HepG2 (cell line): ENCODE data around the gene LOXL3. TPM values are rescaled to one million over a fixed set of nuclear protein-coding genes. Genes with fewer than 3 reads are reported as not detected.

Experiments used
- ATAC-seq: fragments of 200-7000 bp; cut with Tn5 transposase; 3 replicates; pipeline ENCODE4 v1.9.1; 2020; ENCODE audit warnings: mild to moderate bottlenecking, moderate library complexity
- BruUV-seq: library from RNA; stranded (reverse); fragments of 400-500 nt; replicated peaks from 2 replicates; lab custom pipeline; 2021; lab: Mats Ljungman, UMichigan
- CTCF ChIA-PET: fragments of 300-600 bp; formaldehyde crosslinking; extraction: SDS; loops from one replicate; lab custom pipeline; 2021; ENCODE audit warnings: low total read pairs, inconsistent platforms, low intra/inter-chr PET ratio; lab: Yijun Ruan, JAX
- POLR2A ChIA-PET: fragments of 350-600 bp; sonication (Branson Sonifier 250); formaldehyde crosslinking; loops from one replicate; lab custom pipeline; 2020; ENCODE audit warnings: antibody characterized with exemption, inconsistent platforms; lab: Yijun Ruan, JAX
- DNase-seq: peaks from one replicate; pipeline ENCODE4 v3.0.0-alpha.2; 2015; ENCODE audit warnings: low spot score
- FAIRE-seq: peaks from 3 replicates; lab custom pipeline; 2011; peaks lifted over from hg19 to GRCh38; lab: Jason Lieb, UNC
- H2AFZ ChIP-seq: one replicate; pipeline ENCODE4 v1.6.1; 2011; ENCODE audit warnings: low read length, inconsistent platforms
- H3K27ac ChIP-seq: fragments of 300-600 bp; 3 replicates; pipeline ENCODE4 v1.8.0; 2011; ENCODE audit warnings: mixed run types, mild to moderate bottlenecking, mixed read lengths, low read length, inconsistent platforms; ENCODE audit not compliant: insufficient read depth; ENCODE audit errors: extremely low read length
- H3K27me3 ChIP-seq, 2 experiments: fragments of 200-600 bp in 1 of 2; 2 replicates in 1 of 2; 3 replicates in 1 of 2; pipeline versions ENCODE4 v1.6.0 to v1.8.0; 2011; ENCODE audit warnings: low read length in 2 of 2, mild to moderate bottlenecking in 2 of 2, moderate library complexity in 2 of 2, inconsistent platforms in 1 of 2; ENCODE audit not compliant: insufficient read depth in 2 of 2, control insufficient read depth in 1 of 2
- H3K36me3 ChIP-seq, 2 experiments: fragments of 200-600 bp in 1 of 2; replicated peaks in 1 of 2; 2 replicates in 1 of 2; 3 replicates in 1 of 2; pipeline versions ENCODE4 v1.5.1 to v1.8.0; 2011; ENCODE audit warnings: low read length in 2 of 2, inconsistent platforms in 1 of 2; ENCODE audit not compliant: insufficient read depth in 2 of 2, control insufficient read depth in 1 of 2
- H3K4me1 ChIP-seq: 2 replicates; pipeline ENCODE4 v1.5.1; 2012; ENCODE audit warnings: low read length, inconsistent platforms; ENCODE audit not compliant: insufficient read depth
- H3K4me2 ChIP-seq: 2 replicates; pipeline ENCODE4 v1.6.0; 2011; ENCODE audit warnings: low read depth, low read length, inconsistent platforms
- H3K4me3 ChIP-seq, 3 experiments: fragments of 200-600 bp in 1 of 3; sonication (generic), shearing (Covaris generic) in 1 of 3; replicated peaks in 1 of 3; 2 replicates each; pipeline ENCODE4 v1.5.1; 2011 to 2016; ENCODE audit warnings: low read length in 3 of 3, inconsistent platforms in 2 of 3, low read depth in 2 of 3, mild to moderate bottlenecking in 2 of 3, control low read depth in 1 of 3, mixed read lengths in 1 of 3; ENCODE audit not compliant: insufficient read depth in 1 of 3
- H3K79me2 ChIP-seq: one replicate; pipeline ENCODE4 v1.6.1; 2011; ENCODE audit warnings: low read length, inconsistent platforms; ENCODE audit not compliant: insufficient read depth
- H3K9ac ChIP-seq: 2 replicates; pipeline ENCODE4 v1.6.0; 2011; ENCODE audit warnings: mild to moderate bottlenecking, low read depth, low read length, inconsistent platforms; ENCODE audit not compliant: insufficient read depth
- H3K9me3 ChIP-seq: 2 replicates; pipeline ENCODE4 v1.5.1; 2012; ENCODE audit warnings: mild to moderate bottlenecking, low read length
- H4K20me1 ChIP-seq: 2 replicates; pipeline ENCODE4 v1.6.0; 2011; ENCODE audit warnings: inconsistent platforms, mild to moderate bottlenecking, low read length, moderate library complexity; ENCODE audit not compliant: insufficient read depth
- POLR2A ChIP-seq, 2 experiments: IDR thresholded peaks; 2 replicates each; pipeline ENCODE4 v1.6.1; 2011; ENCODE audit warnings: low read depth in 2 of 2, low read length in 2 of 2, mild to moderate bottlenecking in 1 of 2, moderate library complexity in 1 of 2; ENCODE audit not compliant: insufficient read depth in 1 of 2
- POLR2AphosphoS5 ChIP-seq: IDR thresholded peaks from 2 replicates; pipeline ENCODE4 v1.6.1; 2012; ENCODE audit warnings: low read depth, low read length
- PRMT3 ChIP-seq: sonication (generic); formaldehyde crosslinking; IDR thresholded peaks from 2 replicates; pipeline ENCODE4 v1.8.1; 2022; ENCODE audit warnings: low read depth, mild to moderate bottlenecking, moderate library complexity, missing genetic modification reagents, borderline replicate concordance
- SAP130 ChIP-seq: IDR thresholded peaks from 2 replicates; pipeline ENCODE4 v1.6.1; 2016; ENCODE audit warnings: low read depth
- SOX13 ChIP-seq, 3 experiments: fragments of 450-650 bp in 1 of 3; sonication (generic) in 1 of 3; formaldehyde crosslinking in 1 of 3; IDR thresholded peaks in 2 of 3; conservative IDR thresholded peaks in 1 of 3; 2 replicates each; pipeline versions ENCODE4 v1.5.0 to v1.6.1; 2016 to 2020; ENCODE audit warnings: antibody characterized with exemption in 1 of 3, mild to moderate bottlenecking in 1 of 3, missing compliant biosample characterization in 1 of 3, missing genetic modification reagents in 1 of 3, moderate library complexity in 1 of 3
- ZNF296 ChIP-seq: sonication (generic); formaldehyde crosslinking; conservative IDR thresholded peaks from 2 replicates; pipeline ENCODE4 v1.5.0; 2020; ENCODE audit warnings: mild to moderate bottlenecking, missing genetic modification reagents
- ZNF891 ChIP-seq: sonication (generic); formaldehyde crosslinking; IDR thresholded peaks from 2 replicates; pipeline ENCODE4 v1.5.0; 2020; ENCODE audit warnings: mild to moderate bottlenecking, missing genetic modification reagents
- WGBS: methylation state at CpG from one replicate; pipeline ENCODE4 v1.1.6; 2017; ENCODE audit warnings: low lambda C conversion rate; 5-methylcytosine and 5-hydroxymethylcytosine counted together
- in situ Hi-C: cut with HindIII; loops from 2 replicates; pipeline ENCODE4 v1.10.0; 2017; ENCODE audit warnings: low pct_unique_long_range_greater_than_20kb; ENCODE audit not compliant: extremely low pct_ligation_motif_present
- intact Hi-C: fragments of 100-400 bp; cut with micrococcal nuclease; formaldehyde crosslinking; loops from one replicate; pipeline ENCODE4 v1.10.0; 2022; ENCODE audit not compliant: unreplicated experiment
- polyA plus RNA-seq, 8 experiments: library from polyadenylated mRNA; depleted of rRNA in 3 of 8; stranded (reverse) in 7 of 8; unstranded in 1 of 8; fragments of >200 nt; fragmentation: Illumina TruSeq in 4 of 8; extraction: Trizol in 4 of 8; gene quantifications; 2 replicates each; pipeline versions ENCODE4 v1.2.1 to v1.2.3, GENCODE V29; 2011 to 2016; ENCODE audit warnings: low read depth in 4 of 8, missing spikeins in 1 of 8, mixed read lengths in 1 of 8; ENCODE audit not compliant: insufficient read depth in 1 of 8
- total RNA-seq, 5 experiments: library from RNA; depleted of rRNA; stranded (reverse); fragments of >200 nt; fragmentation: Illumina TruSeq; extraction: Trizol; gene quantifications; 2 replicates each; pipeline ENCODE4 v1.2.3, GENCODE V29; 2016; ENCODE audit warnings: low read depth in 1 of 5
- TF ChIP-seq, protein P1 (sequence below): sonication (generic); formaldehyde crosslinking; IDR thresholded peaks from 2 replicates; pipeline ENCODE4 v1.5.1; 2020; ENCODE audit warnings: missing genetic modification reagents, mild to moderate bottlenecking, borderline replicate concordance
- TF ChIP-seq, protein P2 (sequence below): sonication (generic); formaldehyde crosslinking; IDR thresholded peaks from 2 replicates; pipeline ENCODE4 v1.8.0; 2022; ENCODE audit warnings: low read depth, missing genetic modification reagents

The LOXL3 gene
- total and polyA plus RNA-seq, 2 of the 13 experiments (the other 11 are each of a cell fraction or from before 2014, with no cell fraction given): 0.55 to 6.5 TPM

DNA sequence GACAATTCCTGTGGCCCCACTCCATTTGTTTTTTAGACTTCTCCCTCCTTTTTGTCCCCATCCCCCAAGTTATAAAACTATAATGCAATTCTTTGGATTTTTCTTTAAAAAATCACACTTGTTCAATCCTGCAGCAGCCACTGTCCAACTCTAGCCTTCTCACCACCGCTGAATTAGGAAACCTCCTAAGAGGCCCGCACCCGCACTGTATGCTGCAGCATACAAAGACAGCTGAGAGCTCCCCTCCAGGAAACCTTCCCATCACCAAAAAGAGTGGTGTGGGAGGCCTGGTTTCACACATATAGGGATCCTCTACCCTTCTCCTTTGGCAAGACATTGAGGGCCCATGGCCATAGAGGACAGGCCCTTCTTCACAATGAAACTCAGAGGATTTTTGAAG, 49.2 kb downstream of the LOXL3 start:
- Histone ChIP-seq H3K9ac (peak overlapping the region; percentile 83; the same call in 1 of the 2 replicates), H3K4me1 (peaks cover 68% of the 10 kb centered on the region), H3K4me2 (peak overlapping the region; percentile 92), H3K27ac (peak overlapping the region; percentile 11), H3K4me3 (peak overlapping the region; percentile 67 to 86 (median 82)), H3K36me3 (no peaks in the 10 kb centered on the region; a peak in 3 of 5 replicates), H4K20me1 (no peaks in the 10 kb centered on the region), H3K27me3 (no peaks in the 10 kb centered on the region; a peak in 1 of 5 replicates), H2AFZ (no peak overlapping the region), H3K9me3 (no peaks in the 10 kb centered on the region), H3K79me2 (peaks cover 51% of the 10 kb centered on the region)
- TF ChIP-seq POLR2A (IDR thresholded peaks at IDR 0.05; ENCODE audit: insufficient read depth in 1 of 2, low read depth in 2 of 2, low read length in 2 of 2) (peak in 1 of 2 experiments; percentile 5; a peak in 1 of 4 replicates), SAP130 (CRISPR knock-in tag) (0 out of 2 replicates have a peak, but pooled peaks have one; percentile 9), ZNF296 (CRISPR knock-in tag) (no peak), POLR2AphosphoS5 (peak; percentile 39), PRMT3 (CRISPR knock-in tag) (no peak), ZNF891 (no peak), SOX13 (IDR thresholded peaks at IDR 0.05) (no peak), SOX13 (CRISPR knock-in tag; conservative IDR thresholded peaks at IDR 0.05 in 1 of 2, IDR thresholded peaks at IDR 0.05 in 1 of 2) (no peak)
- TF ChIP-seq, protein P1, sequence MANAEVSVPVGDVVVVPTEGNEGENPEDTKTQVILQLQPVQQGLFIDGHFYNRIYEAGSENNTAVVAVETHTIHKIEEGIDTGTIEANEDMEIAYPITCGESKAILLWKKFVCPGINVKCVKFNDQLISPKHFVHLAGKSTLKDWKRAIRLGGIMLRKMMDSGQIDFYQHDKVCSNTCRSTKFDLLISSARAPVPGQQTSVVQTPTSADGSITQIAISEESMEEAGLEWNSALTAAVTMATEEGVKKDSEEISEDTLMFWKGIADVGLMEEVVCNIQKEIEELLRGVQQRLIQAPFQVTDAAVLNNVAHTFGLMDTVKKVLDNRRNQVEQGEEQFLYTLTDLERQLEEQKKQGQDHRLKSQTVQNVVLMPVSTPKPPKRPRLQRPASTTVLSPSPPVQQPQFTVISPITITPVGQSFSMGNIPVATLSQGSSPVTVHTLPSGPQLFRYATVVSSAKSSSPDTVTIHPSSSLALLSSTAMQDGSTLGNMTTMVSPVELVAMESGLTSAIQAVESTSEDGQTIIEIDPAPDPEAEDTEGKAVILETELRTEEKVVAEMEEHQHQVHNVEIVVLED: no peak
- TF ChIP-seq, protein P2, sequence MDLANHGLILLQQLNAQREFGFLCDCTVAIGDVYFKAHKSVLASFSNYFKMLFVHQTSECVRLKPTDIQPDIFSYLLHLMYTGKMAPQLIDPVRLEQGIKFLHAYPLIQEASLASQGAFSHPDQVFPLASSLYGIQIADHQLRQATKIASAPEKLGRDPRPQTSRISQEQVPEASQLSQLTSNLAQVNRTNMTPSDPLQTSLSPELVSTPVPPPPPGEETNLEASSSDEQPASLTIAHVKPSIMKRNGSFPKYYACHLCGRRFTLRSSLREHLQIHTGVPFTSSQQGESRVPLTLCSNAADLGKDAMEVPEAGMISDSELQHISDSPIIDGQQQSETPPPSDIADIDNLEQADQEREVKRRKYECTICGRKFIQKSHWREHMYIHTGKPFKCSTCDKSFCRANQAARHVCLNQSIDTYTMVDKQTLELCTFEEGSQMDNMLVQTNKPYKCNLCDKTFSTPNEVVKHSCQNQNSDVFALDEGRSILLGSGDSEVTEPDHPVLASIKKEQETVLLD (CRISPR knock-in tag): no peak
- 68% methylated on average over 3 of the region's 3 CpGs for WGBS
- no TSS peak for BruUV-seq
- intact Hi-C loops (no loop called here), in situ Hi-C loops (no loop called here)
- DNase-seq: no peak
- ATAC-seq: no peak
- CTCF ChIA-PET: interaction anchor here (2.9 kb wide), 1 partner anchor 21 kb away, joined by 20 read pairs; the partner anchor contains the start of genes CCDC142 and TTC31
- no peak for FAIRE-seq
- POLR2A ChIA-PET: interaction anchor here (0.8 to 16.5 kb wide), 15 partner anchors 8 to 75 kb away, joined by 3 to 795 read pairs (median 18); partner anchors contain the start of genes AUP1, CCDC142, DQX1 and HTRA2
